Mononuclear cell (primary cell): ENCODE data around the gene GREB1L. TPM values are rescaled to one million over a fixed set of nuclear protein-coding genes. Genes with fewer than 3 reads are reported as not detected.

ENCODE experiments used
- H3K27me3 ChIP-seq: 2 replicates; pipeline ENCODE4 v1.6.0; 2011; ENCODE audit warnings: low read length, control low read depth; ENCODE audit not compliant: insufficient read depth
- H3K4me1 ChIP-seq: 2 replicates; pipeline ENCODE4 v1.5.1; 2011; ENCODE audit warnings: mild to moderate bottlenecking, low read length, control low read depth; ENCODE audit not compliant: insufficient read depth
- H3K4me3 ChIP-seq: 2 replicates; pipeline ENCODE4 v1.5.1; 2011; ENCODE audit warnings: mild to moderate bottlenecking, low read length, moderate library complexity
- H3K9me3 ChIP-seq: 2 replicates; pipeline ENCODE4 v1.5.1; 2011; ENCODE audit warnings: low read depth, mild to moderate bottlenecking, control low read depth, low read length
- total RNA-seq: library from RNA; depleted of rRNA; stranded (reverse); fragments of >200 nt; gene quantifications from one replicate; pipeline ENCODE4 v1.2.3, GENCODE V29; 2012

Gene GREB1L
- total RNA-seq, 1 donor, result under 0.01 TPM

GRCh38 chr18:21451851-21452250 is 209.8 kb downstream of the GREB1L start:
- H3K4me1 ChIP-seq, result no peaks in the 10 kb centered on the region
- H3K9me3 ChIP-seq, result no peaks in the 10 kb centered on the region
- no peak overlapping the region for H3K4me3 ChIP-seq
- H3K27me3 ChIP-seq, result no peaks in the 10 kb centered on the region

- Histone ChIP-seq H3K9me3 (no peaks in the 10 kb centered on the region), H3K4me1 (no peaks in the 10 kb centered on the region), H3K27me3 (no peaks in the 10 kb centered on the region), H3K4me3 (no peak overlapping the region)
Measured at GRCh38 chr18:21452276-21452780, 210.3 kb downstream of the GREB1L start.

GRCh38 chr18:21452796-21453510 is 210.9 kb downstream of the GREB1L start:
- Histone ChIP-seq H3K4me3 (no peak overlapping the region), H3K27me3 (no peaks in the 10 kb centered on the region), H3K9me3 (no peaks in the 10 kb centered on the region), H3K4me1 (no peaks in the 10 kb centered on the region)

- H3K4me1 ChIP-seq, result no peaks in the 10 kb centered on the region
- H3K27me3 ChIP-seq, result no peaks in the 10 kb centered on the region
- H3K4me3 ChIP-seq, result no peak overlapping the region
- H3K9me3 ChIP-seq, result no peaks in the 10 kb centered on the region
Measured at GRCh38 chr18:21453511-21453901, 211.5 kb downstream of the GREB1L start.

- Histone ChIP-seq H3K27me3 (no peaks in the 10 kb centered on the region), H3K4me1 (no peaks in the 10 kb centered on the region), H3K9me3 (no peaks in the 10 kb centered on the region), H3K4me3 (no peak overlapping the region)
Measured at GRCh38 chr18:21454725-21455124, 212.7 kb downstream of the GREB1L start.

- Histone ChIP-seq H3K9me3 (no peaks in the 10 kb centered on the region), H3K4me3 (no peak overlapping the region), H3K27me3 (no peaks in the 10 kb centered on the region), H3K4me1 (no peaks in the 10 kb centered on the region)
Measured at GRCh38 chr18:21456428-21457178, 214.6 kb downstream of the GREB1L start.

- H3K9me3 ChIP-seq, result no peaks in the 10 kb centered on the region
- H3K4me3 ChIP-seq, result no peak overlapping the region
- H3K27me3 ChIP-seq, result no peaks in the 10 kb centered on the region
- no peaks in the 10 kb centered on the region for H3K4me1 ChIP-seq
Measured at GRCh38 chr18:21457179-21457535, 215.1 kb downstream of the GREB1L start.

GRCh38 chr18:21458310-21458709 is 216.3 kb downstream of the GREB1L start:
- Histone ChIP-seq H3K4me1 (no peaks in the 10 kb centered on the region), H3K9me3 (no peaks in the 10 kb centered on the region), H3K27me3 (no peaks in the 10 kb centered on the region), H3K4me3 (no peak overlapping the region)

- H3K4me3 ChIP-seq, result no peak overlapping the region
- no peaks in the 10 kb centered on the region for H3K4me1 ChIP-seq
- H3K9me3 ChIP-seq, result no peaks in the 10 kb centered on the region
- no peaks in the 10 kb centered on the region for H3K27me3 ChIP-seq
Measured at GRCh38 chr18:21458788-21459187, 216.8 kb downstream of the GREB1L start.

GRCh38 chr18:21459706-21460286 is 217.8 kb downstream of the GREB1L start:
- Histone ChIP-seq H3K4me3 (no peak overlapping the region), H3K27me3 (no peaks in the 10 kb centered on the region), H3K4me1 (no peaks in the 10 kb centered on the region), H3K9me3 (no peaks in the 10 kb centered on the region)

GRCh38 chr18:21461460-21461859 is 219.4 kb downstream of the GREB1L start:
- H3K4me3 ChIP-seq, result no peak overlapping the region
- H3K9me3 ChIP-seq, result no peaks in the 10 kb centered on the region
- no peaks in the 10 kb centered on the region for H3K27me3 ChIP-seq
- no peaks in the 10 kb centered on the region for H3K4me1 ChIP-seq

GRCh38 chr18:21463718-21464117 is 221.7 kb downstream of the GREB1L start:
- Histone ChIP-seq H3K4me1 (no peaks in the 10 kb centered on the region), H3K27me3 (no peaks in the 10 kb centered on the region), H3K9me3 (no peaks in the 10 kb centered on the region), H3K4me3 (no peak overlapping the region)

- Histone ChIP-seq H3K4me3 (no peak overlapping the region), H3K4me1 (no peaks in the 10 kb centered on the region), H3K9me3 (no peaks in the 10 kb centered on the region), H3K27me3 (no peaks in the 10 kb centered on the region)
Measured at GRCh38 chr18:21468514-21469164, 226.6 kb downstream of the GREB1L start.

- Histone ChIP-seq H3K4me3 (no peak overlapping the region), H3K27me3 (no peaks in the 10 kb centered on the region), H3K4me1 (no peaks in the 10 kb centered on the region), H3K9me3 (no peaks in the 10 kb centered on the region)
Measured at GRCh38 chr18:21472741-21473140, 230.7 kb downstream of the GREB1L start.

GRCh38 chr18:21474621-21475020 is 232.6 kb downstream of the GREB1L start:
- no peak overlapping the region for H3K4me3 ChIP-seq
- H3K4me1 ChIP-seq, result no peaks in the 10 kb centered on the region
- H3K9me3 ChIP-seq, result no peaks in the 10 kb centered on the region
- no peaks in the 10 kb centered on the region for H3K27me3 ChIP-seq
